Activated CD4-positive, CD25-positive, alpha-beta regulatory T cell treated with anti-CD3 and anti-CD28 coated beads, Interleukin-2, amount 50 U/mL, for 72 hours (primary cell): Measurements from ENCODE around the gene SACM1L.
"Not testable (repeated sequence)": the region's sequence is repeated elsewhere in the genome, so short reads cannot be mapped to it uniquely, and the experiment has no call there.

Source experiments
- DNase-seq: peaks from one replicate; pipeline ENCODE4 v3.0.0; 2021

Gene SACM1L

DNA sequence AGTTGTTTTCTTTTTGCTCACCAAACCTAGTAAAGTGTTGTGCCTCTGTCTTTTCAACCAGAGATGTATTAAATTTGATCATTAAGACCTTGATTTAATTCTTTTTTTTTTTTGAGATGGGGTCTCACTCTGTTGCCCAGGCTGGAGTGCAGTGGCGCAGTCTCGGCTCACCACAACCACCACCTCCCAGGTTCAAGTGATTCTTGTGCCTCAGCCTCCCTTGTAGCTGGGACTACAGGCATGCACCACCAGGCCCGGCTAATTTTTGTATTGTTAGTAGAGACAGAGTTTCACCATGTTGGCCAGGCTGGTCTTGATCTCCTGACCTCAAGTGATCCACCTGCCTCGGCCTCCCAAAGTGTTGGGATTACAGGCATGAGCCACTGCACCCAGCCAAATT is 6.0 kb downstream of the SACM1L start:
- DNase-seq, result not testable (repeated sequence)

- no peak for DNase-seq
Measured at GRCh38 chr3:45700570-45701073, 11.4 kb downstream of the SACM1L start.

GRCh38 chr3:45701172-45701867 is 12.1 kb downstream of the SACM1L start:
- no peak for DNase-seq

- no peak for DNase-seq
Measured at GRCh38 chr3:45704301-45704943, 15.2 kb downstream of the SACM1L start.

DNA sequence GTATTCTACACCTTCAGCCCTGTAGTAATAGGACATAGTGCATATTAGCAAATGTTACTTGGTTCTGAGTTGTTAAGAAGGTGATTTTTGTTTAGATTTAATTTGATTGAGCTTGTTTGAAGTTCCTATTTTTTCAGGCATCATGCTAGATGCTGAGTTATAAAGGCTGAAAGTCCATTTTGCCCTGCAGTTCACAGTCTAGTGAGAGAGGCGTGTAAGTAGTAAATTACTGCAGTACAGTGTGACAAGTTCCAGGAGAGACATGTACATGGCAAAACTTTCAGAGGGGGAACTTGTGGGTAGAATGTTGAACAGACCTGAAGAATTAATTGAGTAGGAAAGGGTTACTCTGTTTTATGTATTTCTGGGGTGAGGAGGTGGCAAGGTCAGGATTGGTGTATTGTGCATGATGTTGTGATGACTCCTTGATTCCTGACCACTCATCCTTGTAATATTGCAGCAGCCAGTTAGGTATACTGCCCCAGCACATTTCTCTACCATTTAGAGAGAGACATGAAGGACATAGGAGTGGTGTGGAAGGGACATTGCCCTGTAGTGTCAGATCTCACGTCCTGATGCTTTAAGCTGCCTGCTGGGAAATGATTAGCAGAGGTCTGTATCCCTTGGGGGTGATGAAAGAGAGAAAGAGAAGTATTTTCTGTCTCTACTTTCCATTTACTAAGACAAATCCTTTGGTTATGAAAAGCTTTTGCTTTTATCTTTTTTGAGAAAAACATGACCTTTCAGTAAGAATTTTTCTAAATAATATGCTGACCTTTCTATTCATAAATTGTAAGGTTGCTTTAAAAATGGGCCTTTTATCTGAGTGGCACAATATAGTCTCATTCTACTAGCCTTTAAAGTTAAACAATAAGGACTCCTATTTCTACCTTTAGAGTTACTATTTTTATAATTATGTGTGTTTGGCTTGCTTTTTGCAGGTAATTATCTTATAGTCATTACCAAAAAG is 16.9 kb downstream of the SACM1L start:
- no peak for DNase-seq

GRCh38 chr3:45711931-45712330 is 22.7 kb downstream of the SACM1L start:
- no peak for DNase-seq

GRCh38 chr3:45712434-45713110 is 23.4 kb downstream of the SACM1L start:
- DNase-seq, result no peak

- no peak for DNase-seq
Measured at GRCh38 chr3:45715945-45716344, 26.7 kb downstream of the SACM1L start.

DNA sequence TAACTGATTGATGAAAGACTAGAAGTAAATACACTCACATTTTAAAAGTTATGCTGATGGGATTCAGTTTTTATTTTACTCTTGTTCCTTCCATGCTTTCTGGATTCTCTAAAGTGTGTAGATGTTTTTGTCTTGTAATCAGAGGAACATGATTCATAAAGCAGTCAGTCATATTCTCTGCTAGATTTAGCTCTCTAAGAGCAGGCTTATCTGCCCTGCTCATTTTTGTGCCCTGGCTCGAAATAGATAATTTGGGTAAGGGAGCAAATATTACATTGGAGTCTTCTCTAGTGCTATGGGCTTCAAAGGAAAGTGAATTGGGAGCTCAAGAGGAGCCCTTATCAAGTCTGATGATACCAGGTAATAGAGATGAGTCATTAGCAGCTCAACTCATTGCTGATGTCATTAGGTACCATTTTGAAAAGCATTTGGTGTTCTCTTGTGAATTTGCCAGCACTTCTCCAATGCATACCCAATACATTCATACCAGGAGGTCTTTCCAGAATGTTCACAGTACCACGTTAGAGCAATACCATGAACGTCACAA is 27.7 kb downstream of the SACM1L start:
- no peak for DNase-seq

DNA sequence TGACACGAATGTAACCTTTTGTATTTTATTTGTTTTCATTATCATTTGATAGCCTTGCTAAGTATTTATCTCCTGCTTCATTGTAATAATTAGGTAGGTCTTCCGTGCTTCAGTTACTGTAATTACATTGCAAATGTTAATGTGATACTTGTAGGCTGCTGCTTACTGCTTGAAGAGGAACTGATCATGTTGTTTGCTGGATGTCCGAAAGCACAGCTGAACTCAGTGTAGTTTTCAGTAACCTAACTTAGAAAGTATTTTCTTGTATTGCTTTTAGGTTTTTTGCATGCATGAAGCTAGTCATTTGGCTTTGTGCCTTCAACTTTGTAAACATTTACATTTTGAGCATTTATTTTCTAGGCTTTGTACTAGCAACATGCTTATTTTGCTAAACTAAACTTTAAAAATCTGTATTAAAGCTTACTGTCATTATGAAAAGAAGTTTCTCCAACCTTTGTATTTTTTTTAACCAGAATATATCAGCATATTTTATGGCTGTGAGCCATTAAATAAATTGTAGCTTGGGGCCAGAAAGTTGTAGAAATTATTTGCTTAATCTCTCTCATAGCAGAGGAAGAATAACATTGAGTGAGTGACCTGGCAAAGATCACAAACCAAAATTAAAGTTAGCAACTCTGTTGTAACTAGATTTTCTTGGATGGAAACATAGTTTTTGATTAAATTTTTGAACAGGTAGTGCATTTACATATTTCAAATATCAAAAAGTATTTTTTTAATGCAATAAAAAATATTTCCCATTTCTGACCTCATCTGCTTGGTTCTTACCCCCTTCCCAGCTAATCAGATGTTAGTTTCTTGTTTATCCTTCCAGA is 30.7 kb downstream of the SACM1L start:
- DNase-seq, result no peak

DNA sequence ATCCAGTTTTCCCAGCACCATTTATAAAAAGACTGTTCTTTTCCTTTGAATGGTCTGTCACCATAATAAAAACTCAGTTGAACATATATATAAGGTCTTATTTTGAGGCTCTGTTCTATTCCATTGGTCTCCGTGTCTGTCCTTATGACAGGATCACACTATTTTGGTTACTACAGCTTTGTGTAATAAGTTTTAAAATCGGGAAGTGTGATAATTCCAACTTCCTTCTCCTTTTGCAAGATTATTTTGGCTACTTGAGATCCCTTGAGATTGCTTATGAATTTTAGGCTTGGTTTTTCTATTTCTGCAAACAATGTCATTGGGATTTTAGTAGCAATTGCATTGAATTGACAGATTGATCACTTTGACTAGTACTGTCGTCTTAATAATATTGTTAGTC is 35.7 kb downstream of the SACM1L start:
- DNase-seq, result no peak

DNA sequence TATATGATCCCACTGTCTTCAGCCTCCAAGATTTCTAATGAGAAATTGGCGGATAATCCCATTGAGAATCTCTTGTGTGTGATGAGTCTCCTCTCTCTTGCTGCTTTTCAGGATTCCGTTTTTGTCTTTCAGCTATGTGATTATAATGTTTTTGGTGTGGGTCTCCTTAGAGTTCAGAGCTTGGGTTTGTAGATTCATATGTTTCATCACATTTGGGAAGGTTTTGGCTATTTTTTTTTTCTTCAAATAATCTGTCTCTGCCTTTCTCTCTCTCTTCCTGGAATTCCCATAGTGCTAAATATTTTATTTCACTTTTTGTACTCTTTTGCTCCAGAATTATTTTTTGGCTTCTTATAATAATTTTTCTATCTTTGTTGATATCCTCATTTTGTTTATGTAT is 40.4 kb downstream of the SACM1L start:
- DNase-seq, result no peak

GRCh38 chr3:45730409-45731154 is 41.4 kb downstream of the SACM1L start:
- no peak for DNase-seq

- no peak for DNase-seq
Measured at GRCh38 chr3:45736707-45737106, 47.5 kb downstream of the SACM1L start.

- no peak for DNase-seq
Measured at GRCh38 chr3:45737234-45737633, 48.0 kb downstream of the SACM1L start.

DNA sequence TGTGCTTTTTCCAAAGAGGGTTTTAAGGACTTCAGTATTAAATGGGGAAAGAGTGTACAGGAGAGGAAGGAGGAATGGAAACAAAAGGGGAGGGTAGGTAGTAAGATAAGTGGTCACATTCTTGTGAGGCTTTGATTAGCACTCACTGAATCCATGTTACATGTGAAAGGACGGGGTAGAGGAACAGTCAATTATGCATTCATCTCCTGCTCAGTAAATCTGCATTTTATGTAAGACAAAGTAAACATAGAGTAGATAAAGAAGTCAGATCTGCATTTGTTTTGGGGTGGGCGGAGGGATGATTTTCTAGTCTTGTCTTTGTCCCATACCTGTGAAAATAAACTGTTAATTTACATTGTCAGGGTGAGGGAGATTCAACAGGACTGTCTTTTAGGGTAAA is 50.8 kb downstream of the SACM1L start:
- DNase-seq, result no peak

GRCh38 chr3:45741247-45741646 is 52.1 kb downstream of the SACM1L start:
- DNase-seq, result no peak

- no peak for DNase-seq
Measured at GRCh38 chr3:45741742-45742460, 52.7 kb downstream of the SACM1L start.

- DNase-seq, result no peak
Measured at GRCh38 chr3:45742461-45743089, 53.4 kb downstream of the SACM1L start.
